NCI-H748 (cell line): ENCODE measurements around the gene RAB23.

Source experiments
- DNase-seq: peaks from one replicate; lab custom pipeline; 2025; ENCODE audit not compliant: unreplicated experiment; lab: John Stamatoyannopoulos, UW

RAB23 gene

DNA sequence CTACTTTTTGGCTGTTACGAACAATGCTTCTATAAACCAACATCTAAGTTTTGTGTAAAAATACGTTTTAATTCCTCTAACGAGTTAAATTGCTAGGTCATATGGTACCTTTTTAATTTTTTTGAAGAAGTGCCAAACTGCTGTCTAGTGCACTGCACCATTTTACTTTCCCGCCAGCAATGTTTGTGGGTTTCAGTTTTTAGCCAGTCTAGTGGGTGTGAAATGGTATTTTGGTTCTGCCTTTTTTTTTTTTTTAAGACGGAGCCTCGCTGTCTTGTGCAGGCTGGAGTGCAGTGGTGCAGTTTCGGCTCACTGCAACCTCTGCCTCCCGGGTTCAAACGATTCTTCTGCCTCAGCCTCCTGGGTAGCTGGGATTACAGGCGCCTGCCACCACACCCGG lies 84.1 kb downstream of the RAB23 start:
- no peak for DNase-seq

GRCh38 chr6:57137350-57137749 lies 84.8 kb downstream of the RAB23 start:
- no peak for DNase-seq
